Mucosa of stomach (tissue), 1 donor: Measurements from ENCODE around the gene SERGEF.

Experiments
- H3K27me3 ChIP-seq: one replicate; pipeline ENCODE4 v1.7.0; 2013; ENCODE audit warnings: mild to moderate bottlenecking, low read length; ENCODE audit not compliant: control insufficient read depth, insufficient read depth
- H3K36me3 ChIP-seq: one replicate; pipeline ENCODE4 v1.7.0; 2013; ENCODE audit warnings: low read length; ENCODE audit not compliant: control insufficient read depth, insufficient read depth
- H3K4me1 ChIP-seq: one replicate; pipeline ENCODE4 v1.7.0; 2013; ENCODE audit warnings: mild to moderate bottlenecking, low read length; ENCODE audit not compliant: control insufficient read depth, insufficient read depth
- H3K4me3 ChIP-seq: one replicate; pipeline ENCODE4 v1.7.0; 2013; ENCODE audit warnings: low read length
- H3K9ac ChIP-seq: one replicate; pipeline ENCODE4 v1.7.0; 2013; ENCODE audit warnings: mild to moderate bottlenecking, low read length, moderate library complexity
- H3K9me3 ChIP-seq: one replicate; pipeline ENCODE4 v1.7.0; 2013; ENCODE audit warnings: mild to moderate bottlenecking, low read length, moderate library complexity; ENCODE audit not compliant: control insufficient read depth
- donor health status: Pancreatic carcinoma.

The SERGEF gene

GRCh38 chr11:17864478-17864941 lies 148.3 kb downstream of the SERGEF start:
- no peaks in the 10 kb centered on the region for H3K27me3 ChIP-seq
- no peak overlapping the region for H3K9ac ChIP-seq
- H3K4me3 ChIP-seq: no peak overlapping the region
- H3K9me3 ChIP-seq: no peaks in the 10 kb centered on the region
- no peaks in the 10 kb centered on the region for H3K36me3 ChIP-seq
- H3K4me1 ChIP-seq: no peaks in the 10 kb centered on the region

DNA sequence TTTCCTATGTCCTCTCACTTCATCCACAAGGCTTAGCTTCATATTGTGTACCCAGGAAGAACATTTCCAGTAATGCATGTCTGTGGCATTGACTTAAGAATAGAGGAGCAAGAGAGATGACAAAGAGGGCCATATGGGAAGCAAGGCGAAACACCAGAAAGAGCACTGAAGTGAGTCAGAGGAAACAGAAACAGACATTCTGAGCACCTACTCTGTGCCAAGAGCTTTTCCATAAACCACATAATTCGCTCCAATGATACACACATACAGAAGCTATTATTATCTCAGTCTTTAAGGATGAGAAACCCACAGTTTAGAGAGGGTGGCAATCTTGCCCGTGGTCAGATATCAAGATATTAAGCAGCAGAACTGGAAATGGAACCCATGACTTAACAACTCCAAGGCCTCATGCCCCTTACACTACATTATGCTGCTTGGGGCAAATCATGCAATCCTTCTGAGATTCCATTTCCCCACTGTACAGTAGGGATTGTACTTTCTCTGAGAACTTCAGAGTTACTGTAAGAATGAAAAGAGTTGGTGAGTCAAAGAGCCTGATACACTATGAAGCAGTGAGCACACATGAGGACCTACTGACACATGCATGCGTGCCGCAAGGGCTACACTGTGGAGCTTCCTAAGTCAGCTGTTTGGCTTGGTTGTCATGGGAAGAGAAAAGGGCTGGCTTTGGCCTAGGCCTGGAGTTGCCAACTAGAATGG lies 151.7 kb downstream of the SERGEF start:
- no peaks in the 10 kb centered on the region for H3K36me3 ChIP-seq
- no peaks in the 10 kb centered on the region for H3K4me1 ChIP-seq
- H3K4me3 ChIP-seq: no peak overlapping the region
- H3K27me3 ChIP-seq: no peaks in the 10 kb centered on the region
- no peak overlapping the region for H3K9ac ChIP-seq
- no peaks in the 10 kb centered on the region for H3K9me3 ChIP-seq

DNA sequence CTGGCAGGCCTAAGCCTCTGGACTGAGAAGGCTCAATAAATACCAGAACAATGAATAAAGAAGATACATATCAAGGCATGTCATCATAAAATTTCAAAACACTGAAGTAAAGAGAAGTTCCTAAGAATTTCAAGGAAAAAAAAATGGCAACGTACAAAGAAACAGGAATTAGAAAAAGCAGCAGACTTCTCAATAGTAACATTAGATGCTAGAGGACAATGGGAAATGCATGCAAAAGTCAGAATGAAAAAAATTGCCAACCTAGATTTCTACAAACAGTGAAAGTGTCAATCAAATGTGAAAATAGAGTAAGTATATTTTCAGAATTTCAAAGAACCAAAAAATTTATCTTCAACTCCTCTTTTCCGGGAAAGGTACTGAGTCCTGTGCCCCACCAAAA lies 153.3 kb downstream of the SERGEF start:
- H3K9ac ChIP-seq: no peak overlapping the region
- H3K36me3 ChIP-seq: no peaks in the 10 kb centered on the region
- no peaks in the 10 kb centered on the region for H3K27me3 ChIP-seq
- H3K9me3 ChIP-seq: no peaks in the 10 kb centered on the region
- no peak overlapping the region for H3K4me3 ChIP-seq
- H3K4me1 ChIP-seq: no peaks in the 10 kb centered on the region

GRCh38 chr11:17855531-17856290 lies 157.1 kb downstream of the SERGEF start:
- H3K36me3 ChIP-seq: no peaks in the 10 kb centered on the region
- H3K27me3 ChIP-seq: no peaks in the 10 kb centered on the region
- H3K9ac ChIP-seq: no peak overlapping the region
- H3K4me1 ChIP-seq: no peaks in the 10 kb centered on the region
- no peaks in the 10 kb centered on the region for H3K9me3 ChIP-seq
- no peak overlapping the region for H3K4me3 ChIP-seq

- Histone ChIP-seq H3K9ac (no peak overlapping the region), H3K4me3 (no peak overlapping the region), H3K4me1 (no peaks in the 10 kb centered on the region), H3K9me3 (no peaks in the 10 kb centered on the region), H3K36me3 (no peaks in the 10 kb centered on the region), H3K27me3 (no peaks in the 10 kb centered on the region)
These were observed 159.6 kb downstream of the SERGEF start for GRCh38 chr11:17853280-17853679.

DNA sequence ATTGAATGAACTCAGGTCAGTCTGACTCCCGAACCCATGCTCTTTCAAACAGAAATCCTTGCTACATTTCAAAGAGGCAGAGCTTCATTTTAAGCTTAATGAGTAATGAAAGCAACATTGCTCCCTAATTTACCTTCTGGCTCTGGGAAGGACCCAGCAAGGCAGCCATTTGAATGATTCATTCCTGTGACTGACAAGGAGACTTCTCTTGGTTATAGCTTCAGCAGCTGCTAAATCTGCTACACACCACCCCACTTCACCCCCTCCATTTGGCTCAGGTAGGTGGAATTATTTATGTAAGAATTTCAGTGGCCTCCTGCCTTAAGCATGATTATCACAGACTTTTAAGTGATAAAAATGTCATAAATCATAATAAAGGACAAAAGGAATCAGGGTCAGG lies 160.6 kb downstream of the SERGEF start:
- H3K9ac ChIP-seq: no peak overlapping the region
- H3K27me3 ChIP-seq: no peaks in the 10 kb centered on the region
- H3K9me3 ChIP-seq: no peaks in the 10 kb centered on the region
- no peak overlapping the region for H3K4me3 ChIP-seq
- no peaks in the 10 kb centered on the region for H3K4me1 ChIP-seq
- no peaks in the 10 kb centered on the region for H3K36me3 ChIP-seq

DNA sequence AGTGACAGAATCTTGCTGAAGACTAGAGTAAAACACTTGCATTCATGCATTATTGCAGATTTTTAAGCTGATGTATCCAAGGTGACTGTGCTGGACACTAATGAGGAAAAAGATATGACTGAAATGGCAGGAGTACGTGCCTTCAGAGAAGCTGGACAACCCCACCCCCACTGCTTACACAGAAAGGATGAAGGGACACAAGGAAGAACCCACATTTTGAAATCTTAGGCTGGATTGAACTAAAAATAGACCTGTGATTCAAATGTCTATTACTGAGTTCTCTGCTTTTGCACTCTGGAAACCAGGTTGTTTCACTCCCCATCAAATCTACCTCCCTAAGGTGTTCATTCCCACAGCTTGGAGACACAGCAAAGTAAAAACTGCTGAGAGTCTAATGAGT lies 161.2 kb downstream of the SERGEF start:
- Histone ChIP-seq H3K36me3 (no peaks in the 10 kb centered on the region), H3K4me3 (no peak overlapping the region), H3K9ac (no peak overlapping the region), H3K27me3 (no peaks in the 10 kb centered on the region), H3K9me3 (no peaks in the 10 kb centered on the region), H3K4me1 (no peaks in the 10 kb centered on the region)

DNA sequence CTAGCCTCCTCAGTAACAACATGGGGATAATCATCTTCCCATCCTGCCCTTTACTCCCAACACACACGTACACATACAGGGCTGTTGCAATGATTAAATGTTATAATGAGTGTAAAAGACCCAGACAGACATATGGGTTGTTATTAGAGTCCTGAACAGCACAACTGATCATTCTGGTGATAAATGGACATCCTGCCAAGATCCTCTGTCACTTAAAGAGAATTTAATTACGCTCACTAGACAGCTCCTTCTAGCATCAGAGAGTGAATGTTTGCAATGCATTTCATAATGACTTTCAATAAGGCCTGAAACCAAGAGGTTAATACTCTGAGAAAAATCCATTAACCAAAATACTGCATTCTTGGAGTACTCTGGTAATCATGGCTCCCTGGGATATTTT lies 162.5 kb downstream of the SERGEF start:
- H3K4me3 ChIP-seq: no peak overlapping the region
- H3K36me3 ChIP-seq: no peaks in the 10 kb centered on the region
- no peaks in the 10 kb centered on the region for H3K4me1 ChIP-seq
- H3K9me3 ChIP-seq: no peaks in the 10 kb centered on the region
- no peak overlapping the region for H3K9ac ChIP-seq
- H3K27me3 ChIP-seq: no peaks in the 10 kb centered on the region

DNA sequence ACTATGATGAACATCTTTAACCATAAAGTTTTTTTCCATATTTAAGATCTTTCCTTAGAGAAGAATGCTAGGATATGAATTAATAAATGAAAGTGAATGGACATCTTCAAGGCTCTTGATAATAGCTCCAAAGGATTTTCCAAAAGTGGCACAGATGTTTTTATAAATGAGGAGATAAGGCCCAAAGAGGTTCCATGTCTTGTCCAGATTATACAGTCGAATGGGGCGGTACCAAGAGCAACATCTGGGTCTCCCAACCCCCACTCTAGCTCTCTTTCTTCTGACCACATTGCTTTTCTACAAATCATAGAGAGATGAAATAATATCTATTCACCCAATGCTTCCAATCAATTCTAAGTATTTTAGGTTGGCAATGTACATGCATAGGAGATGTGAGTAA lies 164.1 kb downstream of the SERGEF start:
- no peak overlapping the region for H3K4me3 ChIP-seq
- no peaks in the 10 kb centered on the region for H3K36me3 ChIP-seq
- H3K9ac ChIP-seq: no peak overlapping the region
- H3K9me3 ChIP-seq: no peaks in the 10 kb centered on the region
- H3K27me3 ChIP-seq: no peaks in the 10 kb centered on the region
- H3K4me1 ChIP-seq: no peaks in the 10 kb centered on the region

- H3K9ac ChIP-seq: no peak overlapping the region
- no peaks in the 10 kb centered on the region for H3K4me1 ChIP-seq
- H3K36me3 ChIP-seq: no peaks in the 10 kb centered on the region
- H3K27me3 ChIP-seq: no peaks in the 10 kb centered on the region
- no peaks in the 10 kb centered on the region for H3K9me3 ChIP-seq
- no peak overlapping the region for H3K4me3 ChIP-seq
These were observed 165.9 kb downstream of the SERGEF start for GRCh38 chr11:17846852-17847453.

- no peaks in the 10 kb centered on the region for H3K27me3 ChIP-seq
- H3K9me3 ChIP-seq: no peaks in the 10 kb centered on the region
- H3K4me1 ChIP-seq: no peaks in the 10 kb centered on the region
- H3K9ac ChIP-seq: no peak overlapping the region
- no peaks in the 10 kb centered on the region for H3K36me3 ChIP-seq
- no peak overlapping the region for H3K4me3 ChIP-seq
These were observed 167.4 kb downstream of the SERGEF start for GRCh38 chr11:17845431-17845881.

DNA sequence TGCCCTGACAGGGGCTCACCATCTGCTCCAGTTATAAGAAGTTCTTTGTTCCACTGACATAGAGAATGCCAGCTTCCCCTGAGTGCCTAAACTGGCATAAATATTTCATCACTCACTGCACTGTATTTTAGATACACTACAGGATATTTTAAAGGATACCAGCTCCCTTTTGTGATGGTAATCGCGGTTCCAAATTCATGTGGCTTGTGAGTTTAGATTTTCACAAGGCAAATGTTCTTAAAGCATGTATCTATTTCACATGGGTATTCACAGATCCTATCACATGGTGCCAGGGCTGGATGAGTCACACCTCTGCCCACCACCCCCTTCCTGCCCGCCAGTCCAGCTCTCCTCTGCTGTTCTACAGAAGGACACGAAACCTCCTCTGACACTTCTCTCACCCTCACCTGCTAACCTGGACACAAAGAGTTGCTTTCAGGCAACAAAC lies 172.7 kb downstream of the SERGEF start:
- Histone ChIP-seq H3K27me3 (no peaks in the 10 kb centered on the region), H3K9me3 (no peaks in the 10 kb centered on the region), H3K36me3 (no peaks in the 10 kb centered on the region), H3K4me1 (no peaks in the 10 kb centered on the region), H3K9ac (no peak overlapping the region), H3K4me3 (no peak overlapping the region)
